ENCODE data around the gene FAM3A. TPM values are rescaled to one million over a fixed set of nuclear protein-coding genes. Genes with fewer than 3 reads are reported as not detected.

The FAM3A gene
- total and polyA plus RNA-seq, 9 of the 15 experiments (the other 6 are each of a cell fraction or from before 2014, with no cell fraction given) = 0.75 to 70.6 (median 27.0) TPM

DNA sequence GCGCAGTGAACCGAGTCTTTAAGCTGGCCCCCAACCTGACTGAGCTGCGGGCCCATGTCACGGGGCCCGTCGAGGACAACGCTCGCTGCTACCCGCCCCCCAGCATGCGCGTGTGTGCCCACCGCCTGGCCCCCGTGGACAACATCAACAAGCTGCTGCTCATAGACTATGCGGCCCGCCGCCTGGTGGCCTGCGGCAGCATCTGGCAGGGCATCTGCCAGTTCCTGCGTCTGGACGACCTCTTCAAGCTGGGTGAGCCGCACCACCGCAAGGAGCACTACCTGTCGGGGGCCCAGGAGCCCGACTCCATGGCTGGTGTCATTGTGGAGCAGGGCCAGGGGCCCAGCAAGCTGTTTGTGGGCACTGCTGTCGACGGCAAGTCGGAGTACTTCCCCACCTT is 55.7 kb downstream of the FAM3A start:
- peaks cover 45% of the 10 kb centered on the region; the same call in 2 of the 3 replicates for H3K36me3 ChIP-seq (ENCODE audit: control insufficient read depth, insufficient read depth, low read length)
- H3K79me2 ChIP-seq (ENCODE audit: control insufficient read depth, insufficient read depth, low read length) = peaks cover 30% of the 10 kb centered on the region
- no peak for DNase-seq (ENCODE audit: extremely low read depth in 1 of 4, low spot score in 3 of 4)
- intact Hi-C loops (cut with micrococcal nuclease) (no loop called here), in situ Hi-C loops (cut with MboI) (no loop called here)
- no peak for ATAC-seq
- no peaks in the 10 kb centered on the region for H3K9me3 ChIP-seq (replicated peaks; ENCODE audit: control insufficient read depth, insufficient read depth, low read depth, low read length)
- H3K9ac ChIP-seq (ENCODE audit: insufficient read depth in 1 of 2, low read depth in 2 of 2, low read length in 2 of 2) = peak overlapping the region in 1 of 2 experiments; percentile 92; a peak in 2 of 4 replicates
- H4K20me1 ChIP-seq (replicated peaks; ENCODE audit: control insufficient read depth, insufficient read depth, low read length) = peaks cover 3% of the 10 kb centered on the region; the same call in 1 of the 2 replicates
- H2AFZ ChIP-seq (ENCODE audit: low read depth, low read length) = no peak overlapping the region
- H3K4me1 ChIP-seq (replicated peaks in 1 of 2; ENCODE audit: control insufficient read depth in 2 of 2, insufficient read depth in 2 of 2, low read length in 2 of 2) = peaks cover 7 to 50% of the 10 kb centered on the region in 2 experiments; a peak in 3 of 5 replicates
- BruUV-seq (replicated peaks) = no TSS peak
- H3K4me2 ChIP-seq (ENCODE audit: insufficient read depth, low read length) = 0 out of 2 replicates have a peak overlapping the region, but pooled peaks have one; percentile 81
- 92% methylated on average over 12 of the region's 26 CpGs for WGBS (ENCODE audit: insufficient coverage, low coverage, missing lambda C conversion rate)
- POLR2A ChIA-PET = interaction anchor here (0.6 to 2.9 kb wide), 3 partner anchors 12 to 62 kb away, joined by 3 to 10 read pairs (median 3); partner anchors contain the start of gene RPL10
- no peaks in the 10 kb centered on the region for H3K9me1 ChIP-seq (ENCODE audit: control insufficient read depth, insufficient read depth, low read length)
- FAIRE-seq = no peak
- H3K27ac ChIP-seq (ENCODE audit: extremely low read depth, low read depth, low read length) = no peak overlapping the region
- CTCF ChIA-PET (ENCODE audit: low intra/inter-chr PET ratio) = no interaction called here
- no peaks in the 10 kb centered on the region for H3K27me3 ChIP-seq (ENCODE audit: control insufficient read depth in 2 of 2, insufficient read depth in 2 of 2, low read length in 2 of 2)
- no peak overlapping the region; the same call in 1 of the 2 replicates for H3K4me3 ChIP-seq
- TF ChIP-seq, protein P1, sequence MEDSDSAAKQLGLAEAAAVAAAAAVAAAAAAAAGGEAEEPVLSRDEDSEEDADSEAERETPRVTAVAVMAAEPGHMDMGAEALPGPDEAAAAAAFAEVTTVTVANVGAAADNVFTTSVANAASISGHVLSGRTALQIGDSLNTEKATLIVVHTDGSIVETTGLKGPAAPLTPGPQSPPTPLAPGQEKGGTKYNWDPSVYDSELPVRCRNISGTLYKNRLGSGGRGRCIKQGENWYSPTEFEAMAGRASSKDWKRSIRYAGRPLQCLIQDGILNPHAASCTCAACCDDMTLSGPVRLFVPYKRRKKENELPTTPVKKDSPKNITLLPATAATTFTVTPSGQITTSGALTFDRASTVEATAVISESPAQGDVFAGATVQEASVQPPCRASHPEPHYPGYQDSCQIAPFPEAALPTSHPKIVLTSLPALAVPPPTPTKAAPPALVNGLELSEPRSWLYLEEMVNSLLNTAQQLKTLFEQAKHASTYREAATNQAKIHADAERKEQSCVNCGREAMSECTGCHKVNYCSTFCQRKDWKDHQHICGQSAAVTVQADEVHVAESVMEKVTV (CRISPR knock-in tag; IDR thresholded peaks at IDR 0.05) = no peak
- TF ChIP-seq CEBPB (tag; IDR thresholded peaks at IDR 0.05) (no peak), ZNF707 (CRISPR knock-in tag; conservative IDR thresholded peaks at IDR 0.05) (no peak), ELF2 (CRISPR knock-in tag; IDR thresholded peaks at IDR 0.05) (no peak), THRAP3 (IDR thresholded peaks at IDR 0.05; ENCODE audit: borderline replicate concordance) (no peak), WHSC1 (IDR thresholded peaks at IDR 0.05; ENCODE audit: low read length) (no peak), LARP7 (IDR thresholded peaks at IDR 0.05) (no peak), ZZZ3 (IDR thresholded peaks at IDR 0.05) (no peak), ZNF354B (CRISPR knock-in tag; IDR thresholded peaks at IDR 0.05) (no peak), SMARCA5 (IDR thresholded peaks at IDR 0.05) (no peak), E2F8 (IDR thresholded peaks at IDR 0.05; ENCODE audit: low read depth, partially characterized antibody) (no peak), SMAD2 (IDR thresholded peaks at IDR 0.05; ENCODE audit: low read depth, low read length) (no peak), EP300 (IDR thresholded peaks at IDR 0.05; ENCODE audit: low read length) (no peak), RHOXF2B (CRISPR knock-in tag; conservative IDR thresholded peaks at IDR 0.05) (no peak), ZBTB7A (IDR thresholded peaks at IDR 0.05; ENCODE audit: borderline replicate concordance, control insufficient read depth, low read depth, low read length) (no peak), EWSR1 (IDR thresholded peaks at IDR 0.05; ENCODE audit: borderline replicate concordance, low read depth, partially characterized antibody) (no peak)
- TF ChIP-seq, protein P2, sequence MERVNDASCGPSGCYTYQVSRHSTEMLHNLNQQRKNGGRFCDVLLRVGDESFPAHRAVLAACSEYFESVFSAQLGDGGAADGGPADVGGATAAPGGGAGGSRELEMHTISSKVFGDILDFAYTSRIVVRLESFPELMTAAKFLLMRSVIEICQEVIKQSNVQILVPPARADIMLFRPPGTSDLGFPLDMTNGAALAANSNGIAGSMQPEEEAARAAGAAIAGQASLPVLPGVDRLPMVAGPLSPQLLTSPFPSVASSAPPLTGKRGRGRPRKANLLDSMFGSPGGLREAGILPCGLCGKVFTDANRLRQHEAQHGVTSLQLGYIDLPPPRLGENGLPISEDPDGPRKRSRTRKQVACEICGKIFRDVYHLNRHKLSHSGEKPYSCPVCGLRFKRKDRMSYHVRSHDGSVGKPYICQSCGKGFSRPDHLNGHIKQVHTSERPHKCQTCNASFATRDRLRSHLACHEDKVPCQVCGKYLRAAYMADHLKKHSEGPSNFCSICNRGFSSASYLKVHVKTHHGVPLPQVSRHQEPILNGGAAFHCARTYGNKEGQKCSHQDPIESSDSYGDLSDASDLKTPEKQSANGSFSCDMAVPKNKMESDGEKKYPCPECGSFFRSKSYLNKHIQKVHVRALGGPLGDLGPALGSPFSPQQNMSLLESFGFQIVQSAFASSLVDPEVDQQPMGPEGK (CRISPR knock-in tag; IDR thresholded peaks at IDR 0.05; ENCODE audit: borderline replicate concordance) = no peak
